Uterus (tissue), 4 donors: ENCODE data around the gene GEMIN5. TPM values are rescaled to one million over a fixed set of nuclear protein-coding genes. Genes with fewer than 3 reads are reported as not detected.

Source experiments
- DNase-seq, 2 donors: peaks; one replicate each; pipeline ENCODE4 v3.0.0-alpha.2; 2019 to 2020
- H3K27ac ChIP-seq, 2 donors: fragments of 200-600 bp; sonication (generic); 1 replicate in 1 of 2; 2 replicates in 1 of 2; pipeline ENCODE4 v1.5.1; 2016 to 2018
- H3K27me3 ChIP-seq, 2 donors: fragments of 200-600 bp; sonication (generic); one replicate each; pipeline ENCODE4 v1.5.1; 2018 to 2019; ENCODE audit warnings: control low read depth in 1 of 2
- H3K36me3 ChIP-seq, 2 donors: fragments of 200-600 bp; sonication (generic); one replicate each; pipeline ENCODE4 v1.5.1; 2019; ENCODE audit warnings: control low read depth in 1 of 2
- H3K4me1 ChIP-seq, 2 donors: fragments of 200-600 bp; sonication (generic); one replicate each; pipeline ENCODE4 v1.5.1; 2018 to 2019; ENCODE audit warnings: control low read depth in 1 of 2
- H3K4me3 ChIP-seq, 2 donors: fragments of 200-600 bp; sonication (generic); 1 replicate in 1 of 2; 2 replicates in 1 of 2; pipeline ENCODE4 v1.5.1; 2018 to 2019; ENCODE audit warnings: mild to moderate bottlenecking in 1 of 2
- H3K9me3 ChIP-seq, 2 donors: fragments of 200-600 bp; sonication (generic); one replicate each; pipeline ENCODE4 v1.5.1; 2019; ENCODE audit warnings: control low read depth in 1 of 2
- CTCF ChIP-seq, 4 experiments: fragments of 200-600 bp in 2 of 4; fragments of 450-650 bp in 2 of 4; sonication (generic) in 2 of 4; IDR thresholded peaks; one replicate each; pipeline ENCODE4 v1.5.1; 2016 to 2019; ENCODE audit warnings: antibody characterized with exemption in 4 of 4, mild to moderate bottlenecking in 2 of 4, moderate library complexity in 1 of 4
- POLR2A ChIP-seq, 2 donors: fragments of 450-650 bp; IDR thresholded peaks; one replicate each; pipeline ENCODE4 v1.6.1; 2016; ENCODE audit warnings: antibody characterized with exemption in 2 of 2, mild to moderate bottlenecking in 1 of 2, moderate library complexity in 1 of 2
- intact Hi-C: fragments of 100-400 bp; cut with DNase I; formaldehyde crosslinking; loops from one replicate; pipeline ENCODE4 v1.15.1; 2023; ENCODE audit warnings: low total_unique reads
- total RNA-seq, 4 donors: library from RNA; depleted of rRNA in 3 of 4; stranded (reverse); fragments of >200 nt in 3 of 4; gene quantifications; one replicate each; pipeline versions ENCODE4 v1.1.0 to v1.2.4, GENCODE V29; 2014 to 2023
- donor health status: DM: yes; HTN: yes; CAD: no.

The GEMIN5 gene
- total RNA-seq, 4 donors from 2014 or later: 10.0 to 26.5 (median 19.3) TPM

GRCh38 chr5:154884424-154884823 is 53.6 kb downstream of the GEMIN5 start:
- Histone ChIP-seq H3K4me1 (no peaks in the 10 kb centered on the region), H3K36me3 (no peaks in the 10 kb centered on the region), H3K27ac (no peak overlapping the region), H3K9me3 (peaks cover 4 to 17% of the 10 kb centered on the region in 2 donors), H3K4me3 (no peak overlapping the region), H3K27me3 (no peaks in the 10 kb centered on the region)
- TF ChIP-seq POLR2A (IDR thresholded peaks at IDR 0.05) (no peak), CTCF (IDR thresholded peaks at IDR 0.05) (no peak)
- no peak for DNase-seq
- intact Hi-C loops: no loop called here

- no peak for DNase-seq
- no peaks in the 10 kb centered on the region for H3K36me3 ChIP-seq
- TF ChIP-seq CTCF (IDR thresholded peaks at IDR 0.05): no peak
- no peak for TF ChIP-seq POLR2A (IDR thresholded peaks at IDR 0.05)
- H3K4me3 ChIP-seq: no peak overlapping the region
- H3K4me1 ChIP-seq: no peaks in the 10 kb centered on the region
- intact Hi-C loops: no loop called here
- peaks cover 4 to 17% of the 10 kb centered on the region in 2 donors for H3K9me3 ChIP-seq
- H3K27me3 ChIP-seq: no peaks in the 10 kb centered on the region
- H3K27ac ChIP-seq: no peak overlapping the region
Measured at GRCh38 chr5:154881986-154882385, 56.0 kb downstream of the GEMIN5 start.

- Histone ChIP-seq H3K27ac (no peak overlapping the region), H3K27me3 (no peaks in the 10 kb centered on the region), H3K4me3 (no peak overlapping the region), H3K9me3 (no peaks in the 10 kb centered on the region), H3K36me3 (no peaks in the 10 kb centered on the region), H3K4me1 (no peaks in the 10 kb centered on the region)
- TF ChIP-seq POLR2A (IDR thresholded peaks at IDR 0.05) (no peak), CTCF (IDR thresholded peaks at IDR 0.05) (no peak)
- intact Hi-C loops: no loop called here
- DNase-seq: no peak
Measured at GRCh38 chr5:154878642-154879335, 59.2 kb downstream of the GEMIN5 start.

GRCh38 chr5:154873791-154874331 is 64.2 kb downstream of the GEMIN5 start:
- no peak for TF ChIP-seq POLR2A (IDR thresholded peaks at IDR 0.05)
- TF ChIP-seq CTCF (IDR thresholded peaks at IDR 0.05): no peak
- no peak overlapping the region for H3K4me3 ChIP-seq
- no peaks in the 10 kb centered on the region for H3K4me1 ChIP-seq
- no peaks in the 10 kb centered on the region for H3K27me3 ChIP-seq
- DNase-seq: no peak
- no peaks in the 10 kb centered on the region for H3K9me3 ChIP-seq
- intact Hi-C loops: no loop called here
- no peak overlapping the region for H3K27ac ChIP-seq
- H3K36me3 ChIP-seq: no peaks in the 10 kb centered on the region

GRCh38 chr5:154871734-154872133 is 66.3 kb downstream of the GEMIN5 start:
- Histone ChIP-seq H3K27ac (no peak overlapping the region), H3K9me3 (no peaks in the 10 kb centered on the region)
- intact Hi-C loops: no loop called here

More at GRCh38 chr5:154871734-154872133, 66.3 kb downstream of the GEMIN5 start:
- Histone ChIP-seq H3K27me3 (no peaks in the 10 kb centered on the region), H3K4me1 (no peaks in the 10 kb centered on the region), H3K36me3 (no peaks in the 10 kb centered on the region), H3K4me3 (no peak overlapping the region)
- TF ChIP-seq CTCF (IDR thresholded peaks at IDR 0.05): no peak
- no peak for TF ChIP-seq POLR2A (IDR thresholded peaks at IDR 0.05)
- DNase-seq: no peak
